GM19193 (cell line): ENCODE measurements around the gene CRYBA4.
A peak's percentile ranks its signal among the peaks of the same experiment; 100 is the strongest.

Experiments
- POLR2A ChIP-seq: IDR thresholded peaks from 4 replicates; pipeline ENCODE4 v1.6.1; 2011; ENCODE audit not compliant: insufficient read depth, insufficient read length; ENCODE audit errors: extremely low read depth

CRYBA4 gene

DNA sequence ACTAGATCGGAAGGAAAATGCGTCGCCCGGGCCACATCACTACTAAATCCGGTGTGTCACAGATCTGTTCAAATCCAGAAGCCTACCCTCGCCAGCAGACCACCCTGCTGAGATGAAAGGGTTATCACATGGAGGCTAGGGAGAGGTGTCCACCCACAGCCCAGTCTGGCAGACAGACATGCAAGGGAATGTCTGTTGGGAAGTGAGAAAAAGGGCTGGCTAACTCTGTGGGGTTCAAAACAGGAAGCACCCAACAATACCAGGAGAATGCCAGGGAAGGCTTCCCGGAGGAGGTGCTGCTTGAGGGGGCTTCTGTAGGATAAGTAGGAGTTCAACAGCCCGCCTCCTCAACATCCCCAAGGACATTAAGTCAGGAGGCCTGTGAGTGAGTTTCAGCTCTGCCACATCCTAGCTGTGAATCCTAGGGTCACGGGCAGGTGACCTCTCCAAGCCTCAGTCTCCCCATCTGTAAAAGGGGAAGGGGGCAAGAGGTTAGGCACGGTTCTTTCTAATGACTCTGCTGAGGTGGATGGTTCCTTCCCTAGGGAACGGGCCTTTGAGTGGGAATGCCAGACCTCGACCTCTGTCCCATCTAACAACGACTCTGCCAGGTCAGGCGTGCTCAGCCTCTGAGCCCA, 32.9 kb upstream of the CRYBA4 start:
- no peak for TF ChIP-seq POLR2A

DNA sequence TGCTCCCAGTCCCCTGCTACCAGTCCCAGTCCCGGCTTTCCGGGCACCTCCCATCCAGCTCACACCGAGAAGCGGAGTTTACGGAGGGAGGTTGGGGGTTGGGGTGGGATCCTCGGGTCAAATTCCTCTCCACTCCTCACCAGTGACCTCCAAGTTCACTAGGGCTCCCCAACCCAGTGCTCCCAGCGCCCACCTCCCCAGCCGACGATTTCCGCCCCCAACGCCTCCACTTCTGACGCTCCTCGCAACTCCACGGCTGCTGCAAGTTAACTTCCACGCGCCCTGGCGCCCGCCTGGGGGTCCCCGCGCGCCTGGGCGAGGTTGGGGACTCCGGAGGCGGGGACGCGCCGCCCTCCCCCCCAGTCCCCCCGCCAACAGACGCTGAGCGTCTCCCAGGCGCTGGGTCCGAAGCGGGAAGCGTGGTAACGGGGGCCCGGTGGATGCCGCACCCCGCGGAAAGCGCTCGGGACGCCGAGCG, 32.4 kb upstream of the CRYBA4 start:
- no peak for TF ChIP-seq POLR2A

DNA sequence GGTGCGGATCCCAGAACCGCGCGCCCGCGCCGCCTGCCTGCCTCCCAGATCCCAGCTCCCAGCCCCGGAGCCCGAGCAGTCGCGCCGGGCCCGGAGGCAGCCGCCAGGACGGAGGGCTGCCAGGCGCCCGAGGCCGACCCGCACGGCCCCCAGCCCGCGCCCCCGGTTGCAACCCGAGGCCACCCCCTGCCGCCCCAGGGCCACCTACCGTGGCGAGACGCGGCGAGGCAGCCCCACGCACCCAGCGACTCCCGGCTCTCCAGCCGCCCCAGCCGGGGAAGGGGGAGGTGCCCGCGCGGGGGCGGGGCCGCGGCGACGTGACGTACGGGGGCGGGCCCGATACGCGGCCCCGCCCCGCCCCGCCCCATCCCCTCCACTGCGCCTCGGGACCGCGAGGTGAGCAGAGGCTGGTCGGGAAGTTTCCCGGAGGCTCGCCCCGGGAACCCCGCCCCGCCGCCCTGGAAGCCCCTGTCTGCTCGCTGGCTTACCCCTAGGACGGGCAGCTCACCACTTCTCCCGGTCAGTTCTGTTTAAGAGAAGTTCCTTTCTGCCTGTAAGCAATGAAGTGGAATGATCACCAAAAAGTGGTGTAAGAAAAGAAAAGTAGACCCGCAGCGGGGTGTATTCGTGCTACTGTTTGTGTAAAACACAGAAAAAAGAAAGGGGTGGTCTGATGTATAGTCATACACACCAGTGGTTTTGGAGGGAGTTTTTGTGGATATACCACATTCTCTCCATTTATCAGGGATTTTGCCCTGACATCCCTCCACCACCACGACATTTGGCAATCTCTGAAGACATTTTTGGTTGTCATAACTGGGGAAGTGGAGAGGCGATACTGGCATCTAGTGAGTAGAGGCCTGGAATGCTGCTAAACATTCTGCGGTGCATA, 31.7 kb upstream of the CRYBA4 start, which contains the start of gene TPST2:
TSS of gene TPST2 (minus strand) at position 288 of the 892 bp plus-strand sequence. CDS start 48,502 bp downstream, outside the sequence.
- peak; percentile 87 for TF ChIP-seq POLR2A

DNA sequence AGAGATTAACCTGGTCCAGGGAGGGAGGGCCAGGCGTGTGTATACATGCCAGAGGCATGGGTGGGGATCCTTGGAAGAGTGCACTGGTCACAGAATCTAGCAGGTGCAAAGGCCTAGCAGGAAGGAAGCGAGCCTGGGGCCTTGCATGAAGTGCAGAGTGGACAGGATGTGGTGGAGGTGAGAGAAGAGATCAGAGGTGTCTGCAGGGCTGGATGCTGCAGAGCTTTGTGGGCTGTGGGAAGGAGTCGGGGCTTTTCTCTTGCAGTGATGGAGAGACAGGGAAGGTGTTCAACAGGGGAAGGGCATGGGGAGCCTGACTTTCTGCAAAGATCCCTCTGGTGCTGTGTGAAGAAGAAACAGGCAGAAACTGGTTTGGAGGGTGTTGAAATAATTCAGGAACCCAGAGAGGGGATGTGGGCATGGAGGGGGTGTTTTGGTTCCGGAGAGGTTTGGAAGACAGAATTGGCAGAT, 29.3 kb upstream of the CRYBA4 start:
- TF ChIP-seq POLR2A = peak; percentile 30

DNA sequence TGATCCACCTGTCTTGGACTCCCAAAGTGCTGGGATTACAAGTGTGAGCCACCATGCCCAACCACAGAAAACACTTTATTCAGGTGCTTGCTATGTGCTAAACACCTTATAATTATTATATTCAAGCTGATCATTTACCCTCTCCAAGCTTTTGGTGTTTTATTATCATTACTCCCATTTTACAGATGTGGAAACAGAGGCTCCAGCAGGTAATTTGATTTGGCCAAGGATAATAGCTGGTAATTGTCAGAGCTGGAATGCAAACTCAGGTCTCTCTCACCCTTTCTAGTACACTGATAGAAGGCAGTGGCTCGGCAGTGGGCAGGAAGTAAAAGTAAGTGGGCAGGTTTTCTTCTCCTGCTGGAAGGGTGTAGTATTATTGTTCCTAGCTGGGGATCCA, 28.0 kb upstream of the CRYBA4 start:
- TF ChIP-seq POLR2A = no peak

DNA sequence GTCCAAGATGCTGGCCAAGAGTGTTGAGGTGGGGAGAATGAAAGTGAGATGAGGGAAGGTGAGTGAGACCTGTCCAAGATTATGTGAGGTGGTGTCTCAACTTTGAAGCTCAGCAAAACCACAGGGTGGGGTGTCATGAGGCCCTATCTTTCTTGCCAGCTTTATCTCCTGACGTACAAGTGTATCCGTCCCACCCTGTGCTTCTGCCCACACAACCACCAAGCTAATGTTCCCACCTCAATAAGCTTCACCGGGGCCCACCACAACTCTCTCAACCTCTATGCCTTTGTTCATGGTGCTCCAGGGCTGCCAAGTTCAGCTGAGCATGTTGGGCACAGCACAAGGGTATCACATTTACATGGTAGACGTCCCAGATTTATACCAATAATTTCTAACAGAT, 24.7 kb upstream of the CRYBA4 start:
- no peak for TF ChIP-seq POLR2A

DNA sequence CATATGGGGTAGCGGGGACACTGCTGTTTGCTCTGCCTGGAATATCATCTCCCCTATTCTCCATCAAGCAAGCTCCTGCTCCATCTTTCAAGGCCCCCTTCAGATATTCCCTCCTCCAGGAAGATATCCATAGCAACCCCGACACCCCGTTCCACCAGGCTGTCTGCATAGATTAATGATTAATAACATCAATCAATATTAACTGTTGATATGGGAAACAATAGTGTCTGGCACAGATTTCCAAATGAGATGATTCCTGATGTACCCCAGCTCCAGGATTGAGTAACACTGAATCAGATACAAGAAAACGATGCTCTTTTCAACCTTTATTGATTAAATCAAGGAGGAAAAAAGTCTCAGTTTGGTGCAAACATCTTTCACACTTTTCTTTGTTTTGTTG, 24.3 kb upstream of the CRYBA4 start:
- TF ChIP-seq POLR2A = no peak

DNA sequence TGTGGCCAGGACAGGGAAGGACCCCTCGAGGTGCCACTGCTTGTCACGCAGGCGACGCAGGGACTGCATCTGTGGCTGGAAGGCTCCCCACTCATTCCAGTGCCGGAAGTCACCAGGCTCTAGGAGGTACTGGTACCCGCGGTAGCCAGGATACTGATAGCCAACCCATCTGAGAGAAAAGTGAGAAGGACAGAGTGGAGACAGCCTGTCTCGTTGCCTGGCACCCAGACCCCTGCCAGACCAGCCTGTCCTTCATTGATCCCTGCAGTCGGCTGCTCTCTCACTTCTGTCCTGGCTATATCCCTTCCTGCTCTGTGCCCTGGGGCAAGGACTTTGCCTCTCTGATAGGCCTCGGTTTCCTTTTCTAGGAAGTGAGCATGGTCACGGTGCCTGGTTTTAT, 22.3 kb upstream of the CRYBA4 start:
- TF ChIP-seq POLR2A = no peak

DNA sequence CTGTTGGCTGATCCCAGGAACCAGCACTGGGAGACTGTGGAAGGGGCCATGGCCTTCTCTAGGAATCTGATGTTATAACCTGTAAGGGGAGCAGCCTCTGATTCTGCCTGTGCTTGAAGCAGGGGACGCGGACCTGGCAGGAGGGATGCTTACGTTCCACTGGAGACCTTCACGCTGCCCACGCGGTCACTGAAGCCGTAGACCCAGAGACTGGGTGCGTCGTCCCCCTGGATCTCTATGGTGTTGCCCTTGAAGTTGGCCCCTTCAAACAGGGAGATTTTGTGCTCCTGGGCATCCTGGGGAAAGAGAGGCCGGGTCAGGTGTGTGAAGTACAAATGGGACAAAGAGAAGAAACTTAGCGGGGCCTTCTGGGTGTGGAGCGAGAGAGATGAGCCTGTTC, 20.0 kb upstream of the CRYBA4 start:
- no peak for TF ChIP-seq POLR2A

DNA sequence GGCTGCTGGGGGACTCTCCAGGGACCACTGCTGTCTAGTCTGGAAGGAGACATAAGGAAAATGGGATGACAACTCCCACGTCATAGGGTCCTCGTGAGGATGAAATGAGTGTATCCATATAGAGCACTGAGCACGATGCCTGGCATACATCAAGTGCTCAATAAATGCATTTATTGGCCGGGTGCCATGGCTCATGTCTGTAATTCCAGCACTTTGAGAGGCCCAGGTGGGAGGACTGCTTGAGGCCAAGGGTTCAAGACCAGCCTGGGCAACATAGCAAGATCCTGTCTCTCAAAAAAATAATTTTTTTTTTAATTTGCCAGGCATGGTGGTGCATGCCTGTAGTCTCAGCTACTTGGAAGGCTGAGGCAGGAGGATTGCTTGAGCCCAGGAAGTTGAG, 19.6 kb upstream of the CRYBA4 start:
- no peak for TF ChIP-seq POLR2A

DNA sequence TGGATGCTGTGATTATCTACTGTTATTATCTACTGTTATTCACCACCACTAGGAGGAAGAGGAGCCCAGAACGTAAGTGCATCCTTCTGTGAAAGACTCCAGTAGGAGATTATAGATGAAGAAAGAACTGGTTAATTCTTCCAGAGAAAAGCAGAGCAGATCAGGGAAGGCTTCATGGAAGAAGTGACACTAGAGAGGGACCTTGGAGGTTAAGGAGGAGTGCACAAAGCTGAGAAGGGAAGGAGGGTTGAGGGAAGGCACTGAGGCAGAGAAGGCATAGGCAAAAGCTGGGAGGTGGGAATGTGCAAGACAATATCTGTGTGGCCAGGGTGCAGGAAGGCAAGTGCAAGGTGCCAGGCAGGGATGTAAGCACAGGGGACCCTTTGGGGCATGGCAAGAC, 17.4 kb upstream of the CRYBA4 start:
- TF ChIP-seq POLR2A = no peak

DNA sequence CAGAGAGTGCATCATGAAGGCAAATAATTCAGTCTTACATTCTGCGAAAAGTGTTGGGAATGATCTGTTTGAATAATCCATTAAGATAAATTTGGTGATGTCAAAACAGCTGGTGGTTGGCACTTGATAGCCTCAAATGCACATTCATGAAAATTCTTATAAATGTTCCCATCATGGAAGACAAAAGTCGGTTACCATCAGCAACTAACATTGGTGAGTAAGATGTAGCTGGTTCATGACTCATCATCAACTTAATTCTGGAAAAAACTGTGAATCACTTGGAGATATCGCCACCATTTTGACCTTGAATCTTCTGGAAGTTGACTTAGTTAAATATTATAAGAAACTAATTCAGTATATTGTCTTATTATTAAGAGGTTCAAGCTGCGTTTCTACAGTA, 15.2 kb upstream of the CRYBA4 start:
- TF ChIP-seq POLR2A = no peak

DNA sequence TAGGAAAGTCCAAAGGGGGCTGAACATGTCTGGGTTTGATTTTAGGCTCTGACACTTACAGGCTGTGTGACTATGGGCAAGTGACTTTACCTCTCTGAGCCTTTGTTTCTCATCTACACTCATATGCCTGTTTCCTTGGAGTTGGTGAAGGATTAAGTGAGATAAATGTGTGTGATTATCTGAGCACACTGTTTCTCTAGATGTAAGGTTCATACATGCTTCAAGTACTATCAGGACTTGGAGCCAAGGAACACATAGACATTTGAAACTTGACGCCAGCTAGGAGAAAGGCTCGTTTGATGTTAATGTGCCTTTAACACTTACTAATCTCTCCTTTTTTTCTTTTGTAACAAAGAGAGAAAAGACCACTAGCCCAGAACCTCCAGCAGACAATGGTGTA, 13.6 kb upstream of the CRYBA4 start:
- no peak for TF ChIP-seq POLR2A

DNA sequence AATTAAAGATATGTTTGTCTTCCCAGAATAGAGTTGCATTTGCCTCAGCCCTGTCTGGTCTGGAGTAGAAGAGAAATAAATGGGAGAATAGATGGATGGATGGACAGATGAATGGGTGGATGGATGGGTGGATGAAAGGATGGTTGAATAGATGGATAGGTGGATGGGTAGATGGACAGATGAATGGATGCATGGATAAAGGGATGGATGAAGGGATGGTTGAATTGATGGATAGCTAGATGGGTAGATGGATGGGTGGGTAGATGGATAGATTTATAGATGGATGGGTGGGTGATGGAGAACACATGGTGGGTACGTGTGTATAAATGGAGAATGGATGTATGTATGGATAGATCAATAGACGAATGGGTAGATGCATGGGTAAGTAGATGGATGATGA, 12.5 kb upstream of the CRYBA4 start:
- no peak for TF ChIP-seq POLR2A

DNA sequence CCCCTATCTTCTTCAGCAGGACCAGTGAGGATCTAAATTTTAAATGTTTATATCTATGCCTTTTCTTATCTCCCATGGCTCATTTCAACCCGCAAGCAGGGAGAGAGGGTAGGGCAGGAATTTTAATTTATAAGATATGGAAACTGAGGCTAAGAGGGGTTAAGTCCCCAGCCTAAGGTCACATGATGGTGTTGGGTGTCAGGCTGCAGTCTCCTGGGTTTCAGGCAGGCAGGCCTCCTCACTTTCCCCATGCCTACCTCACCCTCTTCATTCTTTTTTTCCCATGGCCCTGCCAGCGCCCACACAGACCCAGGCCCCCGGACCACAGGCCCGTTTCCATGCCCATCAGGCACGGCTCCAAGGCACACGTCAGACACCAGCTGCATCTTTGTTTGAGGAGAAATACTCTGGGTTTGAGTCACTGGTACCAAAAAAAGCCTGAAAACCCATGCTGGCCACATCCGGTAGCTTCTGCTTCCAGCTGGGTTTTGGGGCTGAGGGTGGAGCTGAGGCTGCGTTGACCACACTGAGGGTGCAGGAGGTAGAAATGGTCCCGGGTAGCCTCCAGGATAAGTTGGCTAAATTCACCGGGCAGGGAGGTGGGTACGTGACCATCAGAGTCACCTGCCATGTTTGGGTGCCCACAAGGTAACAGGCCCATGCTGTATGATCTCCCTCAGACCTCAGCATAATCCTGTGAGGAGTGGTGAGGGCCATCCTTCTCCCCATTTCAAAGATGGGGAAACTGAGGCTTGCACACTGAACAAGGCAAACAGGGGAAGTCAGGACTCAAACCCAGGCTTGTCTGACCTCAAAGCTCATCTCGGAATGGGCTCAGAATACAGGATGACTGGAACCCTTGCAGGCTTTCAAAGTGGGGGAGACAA, 11.4 kb upstream of the CRYBA4 start:
- no peak for TF ChIP-seq POLR2A
